Endothelial cell of umbilical vein (primary cell): ENCODE results near the gene USP30.

Source experiments
- CTCF ChIP-seq, 2 donors: IDR thresholded peaks; 1 replicate in 1 of 2; 2 replicates in 1 of 2; pipeline ENCODE4 v1.5.1; 2011; ENCODE audit warnings: low read length in 2 of 2, mild to moderate bottlenecking in 2 of 2, moderate library complexity in 2 of 2, control low read depth in 1 of 2, inconsistent platforms in 1 of 2, low read depth in 1 of 2; ENCODE audit not compliant: insufficient read depth in 1 of 2; ENCODE audit errors: extremely low read depth in 1 of 2
- EZH2 ChIP-seq: IDR thresholded peaks from 2 replicates; pipeline ENCODE4 v1.6.1; 2012; ENCODE audit warnings: borderline replicate concordance, low read depth, mild to moderate bottlenecking, moderate library complexity, low read length, inconsistent platforms; ENCODE audit not compliant: severe bottlenecking
- FOS ChIP-seq: IDR thresholded peaks from 2 replicates; pipeline ENCODE4 v1.6.1; 2011; ENCODE audit warnings: mild to moderate bottlenecking, low read length, moderate library complexity, borderline replicate concordance; ENCODE audit not compliant: insufficient read depth
- GATA2 ChIP-seq: IDR thresholded peaks from 2 replicates; pipeline ENCODE4 v1.7.0; 2011; ENCODE audit warnings: low read depth, mild to moderate bottlenecking, moderate library complexity, mixed read lengths, low read length; ENCODE audit not compliant: insufficient read length, insufficient read depth
- MYC ChIP-seq: IDR thresholded peaks from one replicate; pipeline ENCODE4 v1.6.1; 2011; ENCODE audit warnings: mild to moderate bottlenecking, low read depth, low read length
- POLR2A ChIP-seq: IDR thresholded peaks from 2 replicates; pipeline ENCODE4 v1.6.1; 2012; ENCODE audit warnings: low read depth, mild to moderate bottlenecking, control low read depth, low read length
- POLR2AphosphoS5 ChIP-seq: IDR thresholded peaks from 2 replicates; pipeline ENCODE4 v1.6.1; 2012; ENCODE audit warnings: low read depth, mild to moderate bottlenecking, control low read depth, low read length, moderate library complexity; ENCODE audit not compliant: insufficient read depth

GRCh38 chr12:109004017-109004416 lies 48.4 kb upstream of the USP30 start:
- TF ChIP-seq CTCF (IDR thresholded peaks at IDR 0.05; ENCODE audit: extremely low read depth in 1 of 2, insufficient read depth in 1 of 2, low read depth in 1 of 2, low read length in 2 of 2) (no peak), POLR2A (no peak), GATA2 (no peak), POLR2AphosphoS5 (no peak), EZH2 (no peak), MYC (no peak), FOS (no peak)
